HEK293 (cell line): ENCODE measurements around the gene CCNG1.

Source experiments
- CTCF ChIA-PET: fragments of 350-600 bp; formaldehyde crosslinking; extraction: SDS; loops from one replicate; lab custom pipeline; 2021; ENCODE audit warnings: antibody characterized with exemption; lab: Yijun Ruan, JAX
- POLR2A ChIA-PET: fragments of 300-600 bp; formaldehyde crosslinking; extraction: SDS; loops from one replicate; lab custom pipeline; 2020; ENCODE audit warnings: antibody characterized with exemption, inconsistent platforms; lab: Yijun Ruan, JAX
- H3K27ac ChIP-seq: fragments of 200-500 bp; sonication (Bioruptor generic); 2 replicates; pipeline ENCODE4 v1.5.1; 2014; ENCODE audit warnings: low read depth, low read length, control low read depth, inconsistent platforms; ENCODE audit errors: extremely low read depth
- H3K36me3 ChIP-seq, 2 experiments: fragments of 200-500 bp in 1 of 2; sonication (Bioruptor generic) in 1 of 2; 1 replicate in 1 of 2; 2 replicates in 1 of 2; pipeline ENCODE4 v1.5.1; 2014 to 2017; ENCODE audit warnings: inconsistent platforms in 2 of 2, low read length in 2 of 2; ENCODE audit not compliant: control insufficient read depth in 2 of 2, insufficient read depth in 1 of 2
- H3K4me1 ChIP-seq: fragments of 200-500 bp; sonication (Bioruptor generic); 2 replicates; pipeline ENCODE4 v1.5.1; 2014; ENCODE audit warnings: mild to moderate bottlenecking, low read length, inconsistent platforms; ENCODE audit not compliant: control insufficient read depth, insufficient read depth
- H3K4me3 ChIP-seq: 2 replicates; pipeline ENCODE4 v1.5.1; 2011; ENCODE audit warnings: low read depth, mild to moderate bottlenecking, control low read depth, low read length, moderate library complexity
- H3K9me3 ChIP-seq: fragments of 200-500 bp; sonication (Bioruptor generic); 2 replicates; pipeline ENCODE4 v1.5.1; 2014; ENCODE audit warnings: low read depth, low read length, inconsistent platforms; ENCODE audit not compliant: control insufficient read depth, insufficient read depth
- AEBP2 ChIP-seq: fragments of 450-650 bp; formaldehyde crosslinking; IDR thresholded peaks from 2 replicates; pipeline ENCODE4 v1.5.1; 2016; ENCODE audit warnings: missing biosample characterization, missing genetic modification characterization, borderline replicate concordance
- EGR2 ChIP-seq: fragments of 450-650 bp; formaldehyde crosslinking; IDR thresholded peaks from 2 replicates; pipeline ENCODE4 v1.5.1; 2016; ENCODE audit warnings: low read depth, missing biosample characterization, missing genetic modification characterization
- KLF9 ChIP-seq: fragments of 450-650 bp; formaldehyde crosslinking; IDR thresholded peaks from 2 replicates; pipeline ENCODE4 v1.5.1; 2016; ENCODE audit warnings: missing biosample characterization, missing genetic modification characterization, low read depth
- MYNN ChIP-seq: fragments of 450-650 bp; formaldehyde crosslinking; IDR thresholded peaks from 2 replicates; pipeline ENCODE4 v1.5.1; 2016; ENCODE audit warnings: missing biosample characterization, missing genetic modification characterization, borderline replicate concordance
- YY1 ChIP-seq: fragments of 450-650 bp; formaldehyde crosslinking; IDR thresholded peaks from 2 replicates; pipeline ENCODE4 v1.5.1; 2018; ENCODE audit warnings: missing biosample characterization, missing genetic modification characterization
- YY2 ChIP-seq: fragments of 450-650 bp; formaldehyde crosslinking; IDR thresholded peaks from 2 replicates; pipeline ENCODE4 v1.5.1; 2016; ENCODE audit warnings: missing biosample characterization, missing genetic modification characterization
- ZBTB10 ChIP-seq: fragments of 450-650 bp; formaldehyde crosslinking; IDR thresholded peaks from 2 replicates; pipeline ENCODE4 v1.5.1; 2016; ENCODE audit warnings: missing biosample characterization, missing genetic modification characterization
- ZNF211 ChIP-seq: fragments of 450-650 bp; formaldehyde crosslinking; IDR thresholded peaks from 2 replicates; pipeline ENCODE4 v1.5.1; 2016; ENCODE audit warnings: low read depth, missing biosample characterization, missing genetic modification characterization
- ZNF24 ChIP-seq: fragments of 450-650 bp; formaldehyde crosslinking; IDR thresholded peaks from 2 replicates; pipeline ENCODE4 v1.5.1; 2016; ENCODE audit warnings: missing biosample characterization, missing genetic modification characterization
- ZNF274 ChIP-seq, 2 experiments: fragments of 200-500 bp in 1 of 2; fragments of 450-650 bp in 1 of 2; sonication (Bioruptor generic) in 1 of 2; formaldehyde crosslinking in 1 of 2; IDR thresholded peaks; 2 replicates each; pipeline versions ENCODE4 v1.5.1 to v1.6.1; 2014 to 2016; ENCODE audit warnings: borderline replicate concordance in 1 of 2, inconsistent platforms in 1 of 2, low read length in 1 of 2, missing biosample characterization in 1 of 2, missing genetic modification characterization in 1 of 2
- ZNF341 ChIP-seq: fragments of 450-650 bp; formaldehyde crosslinking; IDR thresholded peaks from 2 replicates; pipeline ENCODE4; 2016; ENCODE audit warnings: low read depth, missing biosample characterization, missing genetic modification characterization
- ZNF555 ChIP-seq: fragments of 450-650 bp; formaldehyde crosslinking; conservative IDR thresholded peaks from 2 replicates; pipeline ENCODE4 v1.5.1; 2017; ENCODE audit warnings: missing biosample characterization, mild to moderate bottlenecking, missing genetic modification characterization, inconsistent platforms
- ZNF580 ChIP-seq: fragments of 450-650 bp; formaldehyde crosslinking; IDR thresholded peaks from 2 replicates; pipeline ENCODE4 v1.5.1; 2016; ENCODE audit warnings: missing biosample characterization, missing genetic modification characterization
- ZNF600 ChIP-seq: fragments of 450-650 bp; formaldehyde crosslinking; IDR thresholded peaks from 2 replicates; pipeline ENCODE4 v1.5.1; 2016; ENCODE audit warnings: missing biosample characterization, missing genetic modification characterization
- ZNF654 ChIP-seq: fragments of 450-650 bp; formaldehyde crosslinking; IDR thresholded peaks from 2 replicates; pipeline ENCODE4 v1.5.1; 2016; ENCODE audit warnings: low read depth, missing biosample characterization, missing genetic modification characterization
- ZNF701 ChIP-seq: fragments of 450-650 bp; formaldehyde crosslinking; IDR thresholded peaks from 2 replicates; pipeline ENCODE4 v1.5.1; 2016; ENCODE audit warnings: missing biosample characterization, missing genetic modification characterization
- ZSCAN16 ChIP-seq: fragments of 450-650 bp; formaldehyde crosslinking; IDR thresholded peaks from 2 replicates; pipeline ENCODE4 v1.5.1; 2016; ENCODE audit warnings: missing biosample characterization, missing genetic modification characterization
- ZSCAN4 ChIP-seq: fragments of 450-650 bp; formaldehyde crosslinking; IDR thresholded peaks from 2 replicates; pipeline ENCODE4 v1.5.1; 2017; ENCODE audit warnings: missing biosample characterization, missing genetic modification characterization

Gene CCNG1

GRCh38 chr5:163467682-163468081 is 30.3 kb downstream of the CCNG1 start (continued):
- TF ChIP-seq ZBTB10 (tag by site-specific recombination) = no peak
- no peak for TF ChIP-seq ZNF701 (tag by site-specific recombination)
- no peak for TF ChIP-seq ZSCAN16 (tag by site-specific recombination)
- TF ChIP-seq ZNF580 (tag by site-specific recombination) = no peak
- no peak for TF ChIP-seq YY1
- TF ChIP-seq MYNN (tag by site-specific recombination) = no peak
- TF ChIP-seq EGR2 (tag by site-specific recombination) = no peak
- no peak for TF ChIP-seq YY2 (tag by site-specific recombination)
- TF ChIP-seq ZNF341 = no peak
- no peak for TF ChIP-seq ZNF555
- TF ChIP-seq ZNF274 (IDR thresholded peaks at IDR 0.05; ENCODE audit: low read length) = no peak
- TF ChIP-seq ZNF274 (tag by site-specific recombination; IDR thresholded peaks at IDR 0.05; ENCODE audit: borderline replicate concordance) = no peak
- TF ChIP-seq KLF9 = no peak

- H3K36me3 ChIP-seq = peaks cover 86 to 87% of the 10 kb centered on the region in 2 experiments
- no peak overlapping the region for H3K27ac ChIP-seq
- ChIA-PET CTCF (interaction anchor here (0.5 to 2.5 kb wide), 9 partner anchors 9 to 167 kb away, joined by 3 to 7 read pairs (median 5); partner anchors contain the start of genes CCNG1 and NUDCD2), POLR2A (interaction anchor here (1.2 kb wide), 1 partner anchor 32 kb away, joined by 3 read pairs; the partner anchor contains the start of gene MAT2B)
- no peaks in the 10 kb centered on the region for H3K9me3 ChIP-seq
- H3K4me1 ChIP-seq = no peaks in the 10 kb centered on the region
- H3K4me3 ChIP-seq = no peak overlapping the region
- TF ChIP-seq ZNF654 (tag by site-specific recombination) (0 out of 2 replicates have a peak, but pooled peaks have one; percentile 3), AEBP2 (tag by site-specific recombination) (no peak), ZSCAN4 (tag by site-specific recombination) (no peak), ZNF211 (no peak), ZNF24 (tag by site-specific recombination) (no peak), ZNF600 (no peak)
These were observed 36.3 kb downstream of the CCNG1 start for GRCh38 chr5:163473635-163474243.
